NT2/D1 (cell line): Measurements from ENCODE around the gene KCNK5.

Experiments used
- SUZ12 ChIP-seq: IDR thresholded peaks from 2 replicates; pipeline ENCODE4 v1.6.1; 2011; ENCODE audit not compliant: insufficient read length, insufficient read depth; ENCODE audit errors: extremely low read depth
- YY1 ChIP-seq: IDR thresholded peaks from 2 replicates; pipeline ENCODE4 v1.6.1; 2011; ENCODE audit not compliant: insufficient read length, insufficient read depth

DNA sequence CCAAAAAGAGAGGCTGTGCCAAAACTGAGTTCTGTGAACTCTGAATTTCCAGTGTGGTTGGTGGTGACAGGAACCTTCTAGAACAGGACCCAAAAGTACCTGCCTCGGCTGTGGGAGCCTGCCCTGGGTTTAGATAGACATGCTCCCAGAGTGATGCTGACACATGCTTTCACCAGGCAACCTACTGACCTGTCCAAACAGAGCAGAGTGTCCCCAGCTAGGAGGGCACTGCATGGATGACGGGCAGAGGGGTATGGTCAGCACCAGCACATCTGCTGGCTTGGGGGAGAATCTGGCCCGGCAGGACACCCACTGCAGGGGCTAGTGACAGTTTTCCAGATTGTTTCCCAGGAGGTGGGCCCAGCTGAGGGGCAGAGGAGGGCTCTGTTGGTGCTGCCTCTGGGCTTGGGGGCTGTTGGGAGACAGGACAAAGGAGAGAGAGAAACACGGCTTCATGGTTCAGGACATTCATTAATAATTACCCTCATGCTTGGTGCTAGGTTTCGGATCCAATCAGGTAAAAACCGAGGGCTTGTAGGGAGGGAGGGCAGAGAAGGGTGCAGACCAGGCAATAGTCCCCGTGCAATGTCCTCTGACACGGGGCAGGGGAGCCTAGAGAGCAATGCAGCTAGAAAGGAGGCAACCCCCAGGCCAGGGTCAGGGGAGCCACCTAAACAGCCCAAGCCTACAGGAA is 15.0 kb downstream of the KCNK5 start:
- TF ChIP-seq YY1 (no peak), SUZ12 (no peak)
